ENCODE data around the gene AGBL4.

The AGBL4 gene

GRCh38 chr1:48499211-48499735 is 1524.5 kb downstream of the AGBL4 start:
- no peak for DNase-seq

- peak; percentile 45 to 76 for DNase-seq
Measured at GRCh38 chr1:48498096-48498791, 1525.5 kb downstream of the AGBL4 start.

- DNase-seq: no peak
Measured at GRCh38 chr1:48495911-48496310, 1527.8 kb downstream of the AGBL4 start.

GRCh38 chr1:48495166-48495565 is 1528.6 kb downstream of the AGBL4 start:
- no peak for DNase-seq

- DNase-seq: no peak
Measured at GRCh38 chr1:48493970-48494769, 1529.6 kb downstream of the AGBL4 start.

GRCh38 chr1:48493041-48493440 is 1530.7 kb downstream of the AGBL4 start:
- no peak for DNase-seq

- peak; percentile 21 to 40 for DNase-seq
Measured at GRCh38 chr1:48492392-48492791, 1531.4 kb downstream of the AGBL4 start.

- no peak for DNase-seq
Measured at GRCh38 chr1:48488721-48489120, 1535.0 kb downstream of the AGBL4 start.
